Neuronal stem cell (in vitro differentiated cells): ENCODE results near the gene MRRF. TPM values are rescaled to one million over a fixed set of nuclear protein-coding genes. Genes with fewer than 3 reads are reported as not detected.

ENCODE experiments used
- DNase-seq: peaks from one replicate; pipeline ENCODE4 v3.0.0-alpha.2; 2013; ENCODE audit warnings: low spot score
- H2AFZ ChIP-seq: one replicate; pipeline ENCODE4 v1.6.1; 2013; ENCODE audit warnings: mild to moderate bottlenecking, low read length, inconsistent platforms
- H2AK5ac ChIP-seq: 2 replicates; pipeline ENCODE4 v1.6.1; 2013; ENCODE audit warnings: low read depth, mild to moderate bottlenecking, inconsistent platforms, low read length, moderate library complexity, mixed read lengths
- H2BK120ac ChIP-seq: 2 replicates; pipeline ENCODE4 v1.6.1; 2013; ENCODE audit warnings: low read depth, mild to moderate bottlenecking, inconsistent platforms, low read length, moderate library complexity, mixed read lengths
- H2BK12ac ChIP-seq: one replicate; pipeline ENCODE4 v1.6.1; 2013; ENCODE audit warnings: low read length, inconsistent platforms
- H2BK15ac ChIP-seq: 2 replicates; pipeline ENCODE4 v1.6.1; 2013; ENCODE audit warnings: mild to moderate bottlenecking, low read length, inconsistent platforms, mixed read lengths
- H2BK5ac ChIP-seq: one replicate; pipeline ENCODE4 v1.6.1; 2013; ENCODE audit warnings: inconsistent platforms, mild to moderate bottlenecking, low read length, moderate library complexity
- H3K14ac ChIP-seq: one replicate; pipeline ENCODE4 v1.6.1; 2013; ENCODE audit warnings: low read length, inconsistent platforms
- H3K18ac ChIP-seq: 2 replicates; pipeline ENCODE4 v1.6.1; 2013; ENCODE audit warnings: low read length, inconsistent platforms
- H3K23ac ChIP-seq: 2 replicates; pipeline ENCODE4 v1.6.1; 2013; ENCODE audit warnings: low read depth, mild to moderate bottlenecking, mixed read lengths, low read length, inconsistent platforms; ENCODE audit not compliant: poor library complexity
- H3K27ac ChIP-seq: replicated peaks from 3 replicates; pipeline ENCODE4 v1.5.1; 2013; ENCODE audit warnings: low read length, inconsistent platforms
- H3K27me3 ChIP-seq, 3 experiments: 2 replicates each; pipeline ENCODE4 v1.6.1; 2013; ENCODE audit warnings: low read length in 3 of 3, mild to moderate bottlenecking in 2 of 3, inconsistent platforms in 1 of 3, low read depth in 1 of 3, mixed read lengths in 1 of 3, moderate library complexity in 1 of 3; ENCODE audit not compliant: control insufficient read depth in 3 of 3, insufficient read depth in 3 of 3
- H3K36me3 ChIP-seq, 2 donors: replicated peaks in 1 of 2; 2 replicates each; pipeline ENCODE4 v1.6.1; 2013; ENCODE audit warnings: low read length in 2 of 2; ENCODE audit not compliant: control insufficient read depth in 2 of 2, insufficient read depth in 2 of 2
- H3K4ac ChIP-seq: 2 replicates; pipeline ENCODE4 v1.6.1; 2013; ENCODE audit warnings: inconsistent platforms, mild to moderate bottlenecking, low read length, moderate library complexity
- H3K4me1 ChIP-seq, 2 donors: 1 replicate in 1 of 2; 2 replicates in 1 of 2; pipeline ENCODE4 v1.6.1; 2013; ENCODE audit warnings: low read length in 2 of 2, low read depth in 1 of 2; ENCODE audit not compliant: control insufficient read depth in 2 of 2, insufficient read depth in 1 of 2
- H3K4me2 ChIP-seq: one replicate; pipeline ENCODE4 v1.6.1; 2013; ENCODE audit warnings: mild to moderate bottlenecking, low read length, inconsistent platforms; ENCODE audit not compliant: insufficient read depth, poor library complexity, severe bottlenecking
- H3K4me3 ChIP-seq, 2 donors: 2 replicates each; pipeline ENCODE4 v1.5.1; 2013; ENCODE audit warnings: low read length in 2 of 2, mild to moderate bottlenecking in 2 of 2, inconsistent platforms in 1 of 2, moderate library complexity in 1 of 2
- H3K79me1 ChIP-seq: one replicate; pipeline ENCODE4 v1.6.1; 2013; ENCODE audit warnings: low read depth, mild to moderate bottlenecking, inconsistent platforms, low read length, moderate library complexity
- H3K9ac ChIP-seq: one replicate; pipeline ENCODE4 v1.6.1; 2013; ENCODE audit warnings: mild to moderate bottlenecking, low read depth, low read length, inconsistent platforms; ENCODE audit not compliant: poor library complexity
- H3K9me3 ChIP-seq, 2 donors: replicated peaks in 1 of 2; 2 replicates each; pipeline versions ENCODE3 to v1.6.1; 2013; ENCODE audit warnings: low read length in 2 of 2, mild to moderate bottlenecking in 2 of 2, inconsistent platforms in 1 of 2, low read depth in 1 of 2, mixed read lengths in 1 of 2, moderate library complexity in 1 of 2; ENCODE audit not compliant: control insufficient read depth in 2 of 2, insufficient read depth in 1 of 2
- H4K8ac ChIP-seq: one replicate; pipeline ENCODE4 v1.6.1; 2013; ENCODE audit warnings: low read depth, mild to moderate bottlenecking, inconsistent platforms, low read length, moderate library complexity
- H4K91ac ChIP-seq: one replicate; pipeline ENCODE4 v1.6.1; 2013; ENCODE audit warnings: low read length, low read depth, mild to moderate bottlenecking, inconsistent platforms; ENCODE audit not compliant: poor library complexity
- WGBS, 2 donors: extraction: QIAGEN DNeasy Blood & Tissue Kit; methylation state at CpG; one replicate each; pipeline ENCODE4 v1.1.7; 2013; ENCODE audit warnings: missing lambda C conversion rate in 2 of 2, mixed read lengths in 1 of 2; ENCODE audit not compliant: insufficient read length in 2 of 2, insufficient replicate concordance in 1 of 2; ENCODE audit errors: extremely low coverage in 2 of 2; 5-methylcytosine and 5-hydroxymethylcytosine counted together
- polyA plus RNA-seq, 2 experiments: library from polyadenylated mRNA; stranded (reverse); fragments of 200-250 nt; gene quantifications; one replicate each; pipeline ENCODE4 v1.2.3, GENCODE V29; 2013

Gene MRRF
- polyA plus RNA-seq (2013, experiment 1 of 2) = 21.2 TPM
- 23.2 TPM for polyA plus RNA-seq (2013, experiment 2 of 2)

- no peak within 1 kb of the TSS for H2BK5ac ChIP-seq
- no peak within 1 kb of the TSS for H2AK5ac ChIP-seq
- peak within 1 kb of the TSS; percentile 87 for H3K4me2 ChIP-seq
- H3K27me3 ChIP-seq = no peaks in the 10 kb centered on the region
- peaks cover 0 to 31% of the 10 kb centered on the region in 2 donors for H3K36me3 ChIP-seq
- no CpG with 5 or more reads among the region's 60 CpGs for WGBS, 2 donors
- peak within 1 kb of the TSS; percentile 80 for H3K27ac ChIP-seq
- peak within 1 kb of the TSS; percentile 94 for H3K18ac ChIP-seq
- H3K4me1 ChIP-seq = peaks cover 0 to 4% of the 10 kb centered on the region in 2 donors
- peak within 1 kb of the TSS; percentile 50 for H3K23ac ChIP-seq
- H4K8ac ChIP-seq = no peak within 1 kb of the TSS
- no peak within 1 kb of the TSS for H2BK12ac ChIP-seq
- H3K79me1 ChIP-seq = no peaks in the 10 kb centered on the region
- peak within 1 kb of the TSS; percentile 98 for H2AFZ ChIP-seq
- H3K9me3 ChIP-seq = no peaks in the 10 kb centered on the region
- H4K91ac ChIP-seq = no peak within 1 kb of the TSS
- no peak within 1 kb of the TSS for H3K14ac ChIP-seq
- no peak within 1 kb of the TSS for H2BK120ac ChIP-seq
- H2BK15ac ChIP-seq = no peak within 1 kb of the TSS
- DNase-seq = peak; percentile 91
- peak within 1 kb of the TSS; percentile 94 for H3K9ac ChIP-seq
- peak within 1 kb of the TSS; percentile 82 to 93 for H3K4me3 ChIP-seq
- H3K4ac ChIP-seq = no peak within 1 kb of the TSS
These were observed at the start of gene MRRF, which contains the start of gene RBM18 for GRCh38 chr9:122264360-122265148. Gene MRRF, plus strand, starts transcription at chr9:122264882. Its CDS starts 6,010 bp downstream, at chr9:122270892. Gene RBM18, minus strand, starts transcription at chr9:122264840. Its CDS starts 3,348 bp downstream, at chr9:122261492.

- Histone ChIP-seq H3K4me3 (no peak overlapping the region), H3K27ac (no peak overlapping the region), H3K27me3 (peaks cover 59 to 98% (median 92%) of the 10 kb centered on the region in 3 experiments), H3K36me3 (no peaks in the 10 kb centered on the region), H4K8ac (no peak overlapping the region), H3K4me1 (peaks cover 6 to 8% of the 10 kb centered on the region in 2 donors), H2BK12ac (no peak overlapping the region), H3K9ac (no peak overlapping the region), H3K18ac (no peak overlapping the region), H2BK15ac (no peak overlapping the region), H2AK5ac (no peak overlapping the region), H2AFZ (no peak overlapping the region), H2BK120ac (no peak overlapping the region), H3K79me1 (no peaks in the 10 kb centered on the region), H3K14ac (no peak overlapping the region), H2BK5ac (no peak overlapping the region), H4K91ac (no peak overlapping the region), H3K9me3 (peaks cover 2 to 8% of the 10 kb centered on the region in 2 donors), H3K4ac (no peak overlapping the region), H3K4me2 (no peak overlapping the region), H3K23ac (no peak overlapping the region)
- no peak for DNase-seq
- no CpG with 5 or more reads among the region's 1 CpG for WGBS, 2 donors
These were observed 49.0 kb upstream of the MRRF start for GRCh38 chr9:122215663-122216062.

- no peak overlapping the region for H2BK12ac ChIP-seq
- H2AFZ ChIP-seq = peak overlapping the region; percentile 43
- no peaks in the 10 kb centered on the region for H3K79me1 ChIP-seq
- peaks cover 64 to 99% (median 93%) of the 10 kb centered on the region in 3 experiments for H3K27me3 ChIP-seq
- WGBS, 2 donors = no CpG with 5 or more reads among the region's 4 CpGs
- no peak overlapping the region for H2BK5ac ChIP-seq
- H3K4me3 ChIP-seq = no peak overlapping the region
- H2AK5ac ChIP-seq = no peak overlapping the region
- H3K18ac ChIP-seq = no peak overlapping the region
- no peak overlapping the region for H3K4me2 ChIP-seq
- H3K9ac ChIP-seq = no peak overlapping the region
- H3K4ac ChIP-seq = no peak overlapping the region
- H4K8ac ChIP-seq = no peak overlapping the region
- no peak overlapping the region for H4K91ac ChIP-seq
- no peak overlapping the region for H3K14ac ChIP-seq
- no peak overlapping the region for H2BK120ac ChIP-seq
- no peak for DNase-seq
- peaks cover 2 to 8% of the 10 kb centered on the region in 2 donors for H3K9me3 ChIP-seq
- H2BK15ac ChIP-seq = no peak overlapping the region
- H3K23ac ChIP-seq = no peak overlapping the region
- no peak overlapping the region for H3K27ac ChIP-seq
- no peaks in the 10 kb centered on the region for H3K36me3 ChIP-seq
- peaks cover 6 to 8% of the 10 kb centered on the region in 2 donors for H3K4me1 ChIP-seq
These were observed 48.4 kb upstream of the MRRF start for GRCh38 chr9:122216138-122216797.
